ENCODE data around the gene MCM5.
A peak's percentile ranks its signal among the peaks of the same experiment; 100 is the strongest.
"Not testable (repeated sequence)": the region's sequence is repeated elsewhere in the genome, so short reads cannot be mapped to it uniquely, and the experiment has no call there.

Gene MCM5

GRCh38 chr22:35399678-35400500, at the start of gene MCM5:
Gene MCM5, plus strand, starts transcription at chr22:35400140. Its CDS starts 299 bp downstream, at chr22:35400439.
- DNase-seq = peak; percentile 96

- peak; percentile 79 for DNase-seq
Measured at GRCh38 chr22:35350539-35351503, 49.1 kb upstream of the MCM5 start.

- DNase-seq = no peak
Measured at GRCh38 chr22:35352214-35353111, 47.5 kb upstream of the MCM5 start.

GRCh38 chr22:35353318-35353717, 46.6 kb upstream of the MCM5 start:
- no peak for DNase-seq

- no peak for DNase-seq
Measured at GRCh38 chr22:35354068-35354467, 45.9 kb upstream of the MCM5 start.

- no peak for DNase-seq
Measured at GRCh38 chr22:35357883-35358621, 41.9 kb upstream of the MCM5 start.

- no peak for DNase-seq
Measured at GRCh38 chr22:35359380-35360065, 40.4 kb upstream of the MCM5 start.

GRCh38 chr22:35361001-35361558, 38.9 kb upstream of the MCM5 start:
- no peak for DNase-seq

GRCh38 chr22:35363566-35364086, 36.3 kb upstream of the MCM5 start:
- no peak for DNase-seq

GRCh38 chr22:35364230-35364629, 35.7 kb upstream of the MCM5 start:
- not testable (repeated sequence) for DNase-seq

GRCh38 chr22:35367331-35367886, 32.5 kb upstream of the MCM5 start:
- no peak for DNase-seq

GRCh38 chr22:35368386-35368785, 31.6 kb upstream of the MCM5 start:
- no peak for DNase-seq

- DNase-seq = no peak
Measured at GRCh38 chr22:35369996-35370395, 29.9 kb upstream of the MCM5 start.

- no peak for DNase-seq
Measured at GRCh38 chr22:35373781-35374180, 26.2 kb upstream of the MCM5 start.

- DNase-seq = no peak
Measured at GRCh38 chr22:35375031-35375430, 24.9 kb upstream of the MCM5 start.

- DNase-seq = no peak
Measured at GRCh38 chr22:35375526-35375925, 24.4 kb upstream of the MCM5 start.

- DNase-seq = peak; percentile 83
Measured at GRCh38 chr22:35376728-35377472, 23.0 kb upstream of the MCM5 start.

GRCh38 chr22:35377735-35378134, 22.2 kb upstream of the MCM5 start:
- DNase-seq = no peak

- DNase-seq = no peak
Measured at GRCh38 chr22:35378621-35379020, 21.3 kb upstream of the MCM5 start.
